ES-I3 (cell line): ENCODE measurements around the gene CD8B.

Experiments
- H3K36me3 ChIP-seq: 2 replicates; pipeline ENCODE4 v1.6.1; 2013; ENCODE audit warnings: mild to moderate bottlenecking, low read length, control low read depth, moderate library complexity; ENCODE audit not compliant: insufficient read depth
- H3K4me1 ChIP-seq: 2 replicates; pipeline ENCODE4 v1.6.1; 2013; ENCODE audit warnings: mild to moderate bottlenecking, control low read depth, low read length; ENCODE audit not compliant: insufficient read depth
- H3K9ac ChIP-seq: 2 replicates; pipeline ENCODE4 v1.6.1; 2013; ENCODE audit warnings: low read depth, mild to moderate bottlenecking, low read length, moderate library complexity
- H3K9me3 ChIP-seq: 2 replicates; pipeline ENCODE4 v1.6.1; 2013; ENCODE audit warnings: mild to moderate bottlenecking, low read length, moderate library complexity; ENCODE audit not compliant: control insufficient read depth, insufficient read depth

The CD8B gene

DNA sequence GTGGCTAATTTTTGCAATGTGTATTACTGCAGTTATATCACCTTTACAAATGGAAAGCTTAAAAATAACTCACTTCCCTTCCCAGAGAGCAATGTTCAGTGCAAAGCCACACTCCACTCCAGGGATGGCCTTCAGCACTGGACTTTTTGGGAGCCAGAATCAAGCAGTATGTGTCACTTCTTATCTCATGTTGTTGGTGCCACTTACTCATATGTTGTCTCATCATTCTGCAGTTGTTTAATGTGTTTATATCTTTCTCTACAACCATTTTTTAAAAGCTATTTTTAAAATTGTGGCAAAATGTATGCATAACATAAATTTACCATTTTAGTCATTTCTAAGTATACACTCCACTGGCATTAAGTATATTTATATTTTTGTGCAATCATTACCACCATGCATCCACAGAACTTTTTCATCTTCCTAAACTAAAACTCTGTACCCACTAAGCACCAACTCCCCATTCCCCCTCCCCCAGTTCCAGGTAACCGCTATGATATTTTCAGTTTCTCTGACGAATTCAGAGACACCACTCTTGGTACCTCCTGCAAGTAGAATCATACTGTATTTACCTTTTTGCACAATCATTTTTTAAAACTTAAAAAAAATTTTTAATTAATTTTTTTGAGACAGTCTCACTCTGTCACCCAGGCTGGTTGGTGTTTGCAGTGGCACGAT, 38.9 kb downstream of the CD8B start:
- Histone ChIP-seq H3K9ac (no peak overlapping the region), H3K4me1 (no peaks in the 10 kb centered on the region), H3K9me3 (peaks cover 6% of the 10 kb centered on the region), H3K36me3 (no peaks in the 10 kb centered on the region)

- Histone ChIP-seq H3K4me1 (no peaks in the 10 kb centered on the region), H3K36me3 (no peaks in the 10 kb centered on the region), H3K9me3 (peaks cover 6% of the 10 kb centered on the region), H3K9ac (no peak overlapping the region)
These were observed 39.8 kb downstream of the CD8B start for GRCh38 chr2:86821842-86822241.

DNA sequence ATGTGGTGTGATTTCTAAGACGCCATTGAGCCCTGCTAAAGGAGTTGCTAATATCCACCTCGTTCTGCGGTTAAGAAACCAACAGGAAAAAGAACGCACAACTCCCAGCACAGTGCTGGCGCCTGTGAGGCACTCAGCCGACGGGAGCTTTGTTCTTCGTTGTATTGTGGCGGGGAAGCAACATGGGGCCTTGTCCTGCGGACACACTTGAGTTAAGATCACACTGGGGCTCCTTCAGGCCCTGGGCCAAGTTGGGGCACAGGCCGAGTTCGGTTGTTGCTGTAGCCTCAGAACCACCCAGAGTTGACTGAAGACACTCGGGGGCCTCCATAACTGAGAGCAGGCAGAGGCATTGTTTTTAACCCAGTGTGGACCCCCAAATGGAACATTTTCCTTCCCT, 40.4 kb downstream of the CD8B start:
- no peaks in the 10 kb centered on the region for H3K36me3 ChIP-seq

GRCh38 chr2:86818957-86819356, 42.7 kb downstream of the CD8B start:
- no peak overlapping the region for H3K9ac ChIP-seq
- H3K36me3 ChIP-seq, result no peaks in the 10 kb centered on the region
- H3K9me3 ChIP-seq, result peaks cover 6% of the 10 kb centered on the region
- H3K4me1 ChIP-seq, result no peaks in the 10 kb centered on the region

More for the DNA sequence above, 40.4 kb downstream of the CD8B start:
- no peaks in the 10 kb centered on the region for H3K4me1 ChIP-seq
- no peak overlapping the region for H3K9ac ChIP-seq
- H3K9me3 ChIP-seq, result peaks cover 6% of the 10 kb centered on the region

GRCh38 chr2:86818114-86818801, 43.4 kb downstream of the CD8B start:
- H3K4me1 ChIP-seq, result no peaks in the 10 kb centered on the region
- no peak overlapping the region for H3K9ac ChIP-seq
- H3K36me3 ChIP-seq, result no peaks in the 10 kb centered on the region
- peaks cover 6% of the 10 kb centered on the region for H3K9me3 ChIP-seq

GRCh38 chr2:86815611-86816010, 46.1 kb downstream of the CD8B start:
- Histone ChIP-seq H3K4me1 (no peaks in the 10 kb centered on the region), H3K9me3 (no peaks in the 10 kb centered on the region), H3K36me3 (no peaks in the 10 kb centered on the region), H3K9ac (no peak overlapping the region)

DNA sequence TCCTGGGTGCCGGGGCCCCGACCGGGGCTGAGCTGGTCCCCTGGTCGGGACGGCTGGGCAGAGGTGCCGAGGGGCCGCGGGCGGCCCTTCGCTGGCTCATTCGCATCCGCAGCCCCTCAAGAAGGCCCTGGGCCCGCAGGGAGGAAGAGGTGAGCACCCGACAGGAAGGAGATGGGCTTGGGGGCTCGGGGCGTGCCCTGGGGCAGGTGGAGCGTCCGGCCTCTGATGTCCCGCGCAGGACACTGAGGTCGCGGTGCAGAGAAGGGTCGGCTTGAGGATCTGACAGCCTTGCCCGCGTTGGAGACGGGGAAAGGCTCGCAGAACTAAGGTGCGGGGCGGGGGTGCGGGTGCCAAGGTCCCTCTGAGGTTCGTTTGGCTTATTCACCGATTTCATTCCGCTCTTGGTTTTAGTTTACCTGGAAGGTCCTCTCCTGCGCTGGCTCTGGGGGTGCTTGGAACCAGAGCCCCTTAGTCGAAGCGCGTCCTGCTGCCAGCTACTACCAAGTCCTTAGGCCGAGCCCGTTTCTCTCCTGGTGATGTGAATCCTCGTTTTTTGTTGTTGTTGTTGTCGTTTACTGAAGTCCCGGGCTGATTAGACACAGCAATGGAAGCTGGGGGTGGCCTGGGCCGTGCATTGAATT, 52.1 kb downstream of the CD8B start:
- Histone ChIP-seq H3K36me3 (no peaks in the 10 kb centered on the region), H3K4me1 (no peaks in the 10 kb centered on the region), H3K9me3 (no peaks in the 10 kb centered on the region), H3K9ac (no peak overlapping the region)

DNA sequence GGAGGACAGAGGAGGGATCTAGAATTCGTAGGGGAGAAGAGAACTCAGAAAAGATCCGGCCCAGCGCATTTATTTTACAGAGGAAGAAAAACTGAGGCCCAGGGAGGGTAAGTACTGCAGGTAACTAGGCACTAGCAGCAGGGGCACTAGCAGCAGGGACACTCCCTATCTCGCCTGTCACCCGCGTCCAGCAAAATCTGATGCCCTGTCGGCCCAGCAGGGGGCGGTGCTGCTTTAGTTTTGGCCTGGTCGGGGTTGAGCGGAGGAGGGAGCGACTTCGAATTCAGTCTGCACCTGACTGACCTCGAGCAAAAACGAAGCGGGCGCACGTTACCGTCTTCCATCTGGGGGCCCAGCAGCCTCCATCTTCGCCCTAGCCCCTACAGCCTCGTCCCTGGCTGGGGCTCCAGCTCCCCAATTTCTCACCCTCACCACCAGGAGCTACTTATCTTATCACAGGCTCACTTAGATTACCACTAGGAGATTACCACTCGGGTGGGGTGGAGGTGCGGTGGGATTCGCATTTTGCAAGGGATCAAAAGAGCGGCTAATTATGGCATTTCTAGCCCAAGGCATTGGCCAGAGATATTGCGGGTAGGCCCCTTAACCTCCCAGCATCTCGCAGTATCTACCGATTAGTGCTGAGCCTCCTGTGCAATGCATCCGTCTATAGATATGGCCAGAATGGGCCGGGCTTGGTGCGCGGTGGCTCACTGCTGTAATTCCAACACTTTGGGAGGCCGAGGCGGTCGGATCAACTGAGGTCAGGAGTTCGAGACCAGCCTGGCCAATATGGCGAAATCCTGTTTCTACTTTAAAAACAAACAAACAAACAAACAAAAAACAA, 53.1 kb downstream of the CD8B start:
- Histone ChIP-seq H3K9ac (peak overlapping the region; percentile 51; the same call in 1 of the 2 replicates), H3K9me3 (no peaks in the 10 kb centered on the region), H3K4me1 (no peaks in the 10 kb centered on the region), H3K36me3 (no peaks in the 10 kb centered on the region)

DNA sequence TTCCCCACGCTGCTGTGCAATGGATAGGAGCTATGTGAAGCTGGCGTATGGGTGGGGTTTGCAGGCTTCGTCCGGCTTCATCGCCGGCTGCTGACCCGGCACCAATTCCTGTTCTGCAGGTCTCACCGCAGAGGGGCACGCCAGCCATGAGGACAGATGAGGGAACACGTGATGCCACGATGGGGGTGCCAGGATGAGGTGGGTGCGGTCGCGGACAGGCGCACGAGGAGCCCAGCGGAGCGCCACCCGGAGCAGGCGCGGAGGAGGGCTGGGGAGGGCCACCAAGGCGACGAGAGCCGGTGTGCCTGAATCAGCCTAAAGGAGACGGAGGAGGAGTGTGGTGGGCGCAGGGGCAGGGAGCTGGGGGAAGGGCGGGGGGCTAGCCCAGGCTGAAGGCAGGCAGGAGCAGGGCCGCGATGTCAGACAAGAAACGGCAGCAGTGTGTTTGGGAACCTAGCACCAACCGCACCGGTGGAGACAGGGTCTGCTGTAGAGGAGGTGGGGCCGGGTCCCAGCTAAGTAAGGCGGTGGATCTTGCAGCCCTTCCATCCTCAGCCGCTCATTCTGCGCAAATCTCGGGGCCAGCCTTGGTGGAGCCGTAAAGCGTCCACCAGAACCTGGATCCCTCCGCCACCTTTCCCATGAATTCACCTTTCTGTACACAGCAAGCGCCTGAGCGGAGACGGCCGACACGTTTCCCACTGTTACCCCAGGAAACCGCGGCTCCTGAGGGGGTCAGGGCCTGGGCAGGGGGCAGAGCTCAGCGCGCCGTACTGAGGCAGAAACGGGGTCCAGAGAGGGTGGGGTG, 54.0 kb downstream of the CD8B start:
- Histone ChIP-seq H3K4me1 (no peaks in the 10 kb centered on the region), H3K9ac (peak overlapping the region; percentile 51), H3K36me3 (no peaks in the 10 kb centered on the region), H3K9me3 (no peaks in the 10 kb centered on the region)

DNA sequence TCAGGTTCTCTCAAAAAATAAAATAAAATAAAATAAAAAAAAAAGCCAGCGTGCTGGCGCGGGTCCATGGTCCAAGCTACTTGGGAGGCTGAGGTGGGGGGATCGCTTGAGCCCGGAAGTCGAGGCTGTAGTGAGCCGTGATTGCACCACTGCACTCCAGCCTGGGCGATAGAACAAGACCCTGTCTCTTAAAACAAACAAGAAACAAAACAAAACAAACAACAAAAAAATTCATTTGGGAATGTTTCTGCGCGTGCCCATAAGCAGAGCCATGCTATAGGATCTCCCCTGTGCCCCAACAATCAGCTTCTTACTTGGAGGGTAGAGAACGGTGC, 54.6 kb downstream of the CD8B start:
- H3K36me3 ChIP-seq, result no peaks in the 10 kb centered on the region
- H3K9me3 ChIP-seq, result no peaks in the 10 kb centered on the region
- H3K9ac ChIP-seq, result peak overlapping the region; percentile 51
- no peaks in the 10 kb centered on the region for H3K4me1 ChIP-seq

- Histone ChIP-seq H3K36me3 (no peaks in the 10 kb centered on the region), H3K4me1 (no peaks in the 10 kb centered on the region), H3K9ac (no peak overlapping the region), H3K9me3 (no peaks in the 10 kb centered on the region)
These were observed 55.4 kb downstream of the CD8B start for GRCh38 chr2:86806059-86806857.

- Histone ChIP-seq H3K4me1 (no peaks in the 10 kb centered on the region), H3K9me3 (peaks cover 7% of the 10 kb centered on the region), H3K9ac (no peak overlapping the region), H3K36me3 (no peaks in the 10 kb centered on the region)
These were observed 60.7 kb downstream of the CD8B start for GRCh38 chr2:86800856-86801567.

- no peaks in the 10 kb centered on the region for H3K36me3 ChIP-seq
- no peaks in the 10 kb centered on the region for H3K4me1 ChIP-seq
- peaks cover 11% of the 10 kb centered on the region for H3K9me3 ChIP-seq
- no peak overlapping the region for H3K9ac ChIP-seq
These were observed 66.8 kb downstream of the CD8B start for GRCh38 chr2:86794861-86795260.
